Natural killer cell treated with Interleukin-12 subunit alpha and Interleukin-12 subunit beta and Interleukin-15 and Interleukin-18, amount 100 ng/mL, for 72 hours (primary cell): Measurements from ENCODE around the gene TRPM3. TPM values are rescaled to one million over a fixed set of nuclear protein-coding genes. Genes with fewer than 3 reads are reported as not detected.

ENCODE experiments used
- ATAC-seq, 2 donors: fragments of 150-1000 bp; cut with Tn5 transposase in 1 of 2; sonication (Bioruptor Pico), chemical (Tn5 transposase) in 1 of 2; 2 replicates each; pipeline ENCODE4 v1.10.0; 2021
- DNase-seq: peaks from one replicate; pipeline ENCODE4 v3.0.0; 2022; ENCODE audit warnings: low spot score
- H3K27ac Mint-ChIP-seq, 2 donors: 1 replicate in 1 of 2; 2 replicates in 1 of 2; pipeline ENCODE4 v1.8.0; 2022; ENCODE audit warnings: mixed read lengths in 2 of 2, mild to moderate bottlenecking in 1 of 2, moderate library complexity in 1 of 2
- H3K27me3 Mint-ChIP-seq, 2 donors: 1 replicate in 1 of 2; 2 replicates in 1 of 2; pipeline ENCODE4 v1.8.0; 2022; ENCODE audit warnings: mixed read lengths in 2 of 2
- H3K36me3 Mint-ChIP-seq: one replicate; pipeline ENCODE4 v1.8.0; 2022; ENCODE audit warnings: mixed read lengths
- H3K4me1 Mint-ChIP-seq, 2 donors: 1 replicate in 1 of 2; 2 replicates in 1 of 2; pipeline ENCODE4 v1.8.0; 2022; ENCODE audit warnings: low read depth in 2 of 2, mixed read lengths in 2 of 2, mild to moderate bottlenecking in 1 of 2
- H3K4me3 Mint-ChIP-seq: one replicate; pipeline ENCODE4 v1.8.0; 2022; ENCODE audit warnings: mixed read lengths
- H3K9me3 Mint-ChIP-seq: 2 replicates; pipeline ENCODE4 v1.8.0; 2022; ENCODE audit warnings: mixed read lengths
- total RNA-seq, 2 donors: library from RNA; stranded (reverse); gene quantifications; one replicate each; pipeline ENCODE4 v1.2.3, GENCODE V29; 2022

The TRPM3 gene
- total RNA-seq, result not detected

GRCh38 chr9:71121275-71122021 is at the start of gene TRPM3:
TSS of gene TRPM3 (minus strand) at chr9:71121621. CDS start at chr9:71121354, 267 bp downstream.
- H3K4me3 Mint-ChIP-seq, result no peak within 1 kb of the TSS
- ATAC-seq (no peak), DNase-seq (no peak)
- no peak within 1 kb of the TSS for H3K27ac Mint-ChIP-seq
- no peaks in the 10 kb centered on the region for H3K36me3 Mint-ChIP-seq
- peaks cover 9% of the 10 kb centered on the region in 2 donors for H3K27me3 Mint-ChIP-seq
- no peaks in the 10 kb centered on the region for H3K4me1 Mint-ChIP-seq
- H3K9me3 Mint-ChIP-seq, result no peaks in the 10 kb centered on the region

GRCh38 chr9:71168418-71168817 is 47.0 kb upstream of the TRPM3 start:
- Mint-ChIP-seq H3K4me1 (no peaks in the 10 kb centered on the region), H3K36me3 (no peaks in the 10 kb centered on the region), H3K27me3 (no peaks in the 10 kb centered on the region), H3K9me3 (peaks cover 11% of the 10 kb centered on the region), H3K27ac (no peak overlapping the region), H3K4me3 (no peak overlapping the region)
- ATAC-seq, result no peak
- no peak for DNase-seq

GRCh38 chr9:71162126-71162525 is 40.7 kb upstream of the TRPM3 start:
- no peak for DNase-seq
- Mint-ChIP-seq H3K27me3 (no peaks in the 10 kb centered on the region), H3K36me3 (no peaks in the 10 kb centered on the region), H3K4me3 (no peak overlapping the region), H3K9me3 (peaks cover 6% of the 10 kb centered on the region), H3K4me1 (no peaks in the 10 kb centered on the region), H3K27ac (no peak overlapping the region)
- ATAC-seq, result no peak

- Mint-ChIP-seq H3K9me3 (peaks cover 6% of the 10 kb centered on the region), H3K27me3 (no peaks in the 10 kb centered on the region), H3K27ac (no peak overlapping the region), H3K4me3 (no peak overlapping the region), H3K36me3 (no peaks in the 10 kb centered on the region), H3K4me1 (no peaks in the 10 kb centered on the region)
- DNase-seq (no peak), ATAC-seq (no peak)
Observed at GRCh38 chr9:71157731-71158130, 36.3 kb upstream of the TRPM3 start.

- DNase-seq (no peak), ATAC-seq (no peak)
- H3K4me1 Mint-ChIP-seq, result no peaks in the 10 kb centered on the region
- no peaks in the 10 kb centered on the region for H3K27me3 Mint-ChIP-seq
- H3K27ac Mint-ChIP-seq, result no peak overlapping the region
- no peaks in the 10 kb centered on the region for H3K36me3 Mint-ChIP-seq
- peaks cover 7% of the 10 kb centered on the region for H3K9me3 Mint-ChIP-seq
- no peak overlapping the region for H3K4me3 Mint-ChIP-seq
Observed at GRCh38 chr9:71147368-71147767, 25.9 kb upstream of the TRPM3 start.

GRCh38 chr9:71146511-71146910 is 25.1 kb upstream of the TRPM3 start:
- no peak for DNase-seq
- no peak overlapping the region for H3K27ac Mint-ChIP-seq
- ATAC-seq, result no peak
- no peaks in the 10 kb centered on the region for H3K4me1 Mint-ChIP-seq
- peaks cover 7% of the 10 kb centered on the region for H3K9me3 Mint-ChIP-seq
- H3K27me3 Mint-ChIP-seq, result no peaks in the 10 kb centered on the region
- H3K36me3 Mint-ChIP-seq, result no peaks in the 10 kb centered on the region
- no peak overlapping the region for H3K4me3 Mint-ChIP-seq

- Mint-ChIP-seq H3K36me3 (no peaks in the 10 kb centered on the region), H3K27me3 (no peaks in the 10 kb centered on the region), H3K4me3 (no peak overlapping the region), H3K9me3 (peaks cover 9% of the 10 kb centered on the region), H3K27ac (no peak overlapping the region), H3K4me1 (no peaks in the 10 kb centered on the region)
- DNase-seq (no peak), ATAC-seq (no peak)
Observed at GRCh38 chr9:71145179-71145578, 23.8 kb upstream of the TRPM3 start.

GRCh38 chr9:71144495-71144894 is 23.1 kb upstream of the TRPM3 start:
- Mint-ChIP-seq H3K27me3 (no peaks in the 10 kb centered on the region), H3K36me3 (no peaks in the 10 kb centered on the region), H3K9me3 (peaks cover 9% of the 10 kb centered on the region), H3K4me3 (no peak overlapping the region), H3K4me1 (no peaks in the 10 kb centered on the region), H3K27ac (no peak overlapping the region)
- no peak for DNase-seq
- no peak for ATAC-seq

- DNase-seq (no peak), ATAC-seq (no peak)
- no peak overlapping the region for H3K27ac Mint-ChIP-seq
- no peaks in the 10 kb centered on the region for H3K36me3 Mint-ChIP-seq
- no peaks in the 10 kb centered on the region for H3K4me1 Mint-ChIP-seq
- H3K4me3 Mint-ChIP-seq, result no peak overlapping the region
- no peaks in the 10 kb centered on the region for H3K27me3 Mint-ChIP-seq
- H3K9me3 Mint-ChIP-seq, result peaks cover 2% of the 10 kb centered on the region
Observed at GRCh38 chr9:71136696-71137095, 15.3 kb upstream of the TRPM3 start.

GRCh38 chr9:71131145-71131544 is 9.7 kb upstream of the TRPM3 start:
- H3K4me3 Mint-ChIP-seq, result no peak overlapping the region
- no peaks in the 10 kb centered on the region for H3K4me1 Mint-ChIP-seq
- H3K27ac Mint-ChIP-seq, result no peak overlapping the region
- DNase-seq, result no peak
- H3K27me3 Mint-ChIP-seq, result no peaks in the 10 kb centered on the region
- H3K9me3 Mint-ChIP-seq, result no peaks in the 10 kb centered on the region
- H3K36me3 Mint-ChIP-seq, result no peaks in the 10 kb centered on the region
- no peak for ATAC-seq

GRCh38 chr9:71130521-71130920 is 9.1 kb upstream of the TRPM3 start:
- Mint-ChIP-seq H3K9me3 (no peaks in the 10 kb centered on the region), H3K27ac (no peak overlapping the region), H3K4me3 (no peak overlapping the region), H3K36me3 (no peaks in the 10 kb centered on the region), H3K27me3 (no peaks in the 10 kb centered on the region), H3K4me1 (no peaks in the 10 kb centered on the region)
- ATAC-seq, result no peak
- no peak for DNase-seq

- Mint-ChIP-seq H3K4me3 (no peak overlapping the region), H3K27ac (no peak overlapping the region), H3K36me3 (no peaks in the 10 kb centered on the region), H3K9me3 (no peaks in the 10 kb centered on the region), H3K4me1 (no peaks in the 10 kb centered on the region), H3K27me3 (peaks cover 0 to 2% of the 10 kb centered on the region in 2 donors)
- ATAC-seq, result no peak
- DNase-seq, result no peak
Observed at GRCh38 chr9:71128796-71129195, 7.4 kb upstream of the TRPM3 start.

- Mint-ChIP-seq H3K36me3 (no peaks in the 10 kb centered on the region), H3K4me1 (no peaks in the 10 kb centered on the region), H3K27ac (no peak overlapping the region), H3K27me3 (peaks cover 2 to 6% of the 10 kb centered on the region in 2 donors), H3K4me3 (no peak overlapping the region), H3K9me3 (no peaks in the 10 kb centered on the region)
- DNase-seq, result no peak
- no peak for ATAC-seq
Observed at GRCh38 chr9:71127301-71127700, 5.9 kb upstream of the TRPM3 start.

GRCh38 chr9:71122421-71122820 is 1.0 kb upstream of the TRPM3 start:
- Mint-ChIP-seq H3K27ac (no peak overlapping the region), H3K9me3 (no peaks in the 10 kb centered on the region), H3K4me1 (no peaks in the 10 kb centered on the region), H3K27me3 (peaks cover 9% of the 10 kb centered on the region in 2 donors), H3K36me3 (no peaks in the 10 kb centered on the region), H3K4me3 (no peak overlapping the region)
- DNase-seq (no peak), ATAC-seq (peak in 1 of 2 donors; percentile 45)

- Mint-ChIP-seq H3K36me3 (no peaks in the 10 kb centered on the region), H3K4me1 (no peaks in the 10 kb centered on the region), H3K4me3 (no peak overlapping the region), H3K27ac (no peak overlapping the region), H3K27me3 (peaks cover 9% of the 10 kb centered on the region in 2 donors), H3K9me3 (no peaks in the 10 kb centered on the region)
- DNase-seq (no peak), ATAC-seq (no peak)
Observed at GRCh38 chr9:71122022-71122275, 528 bp upstream of the TRPM3 start.
